GM10248 (cell line): ENCODE results near the gene NOD1.
A peak's percentile ranks its signal among the peaks of the same experiment; 100 is the strongest.

Experiments
- CTCF ChIA-PET: fragments of 300-600 bp; sonication (Branson Sonifier 250); formaldehyde crosslinking; extraction: SDS; loops from one replicate; lab custom pipeline; 2021; ENCODE audit warnings: antibody characterized with exemption; lab: Yijun Ruan, JAX
- POLR2A ChIA-PET: fragments of 350-650 bp; sonication (Branson Sonifier 250); formaldehyde crosslinking; extraction: SDS; loops from one replicate; lab custom pipeline; 2020; ENCODE audit warnings: antibody characterized with exemption; lab: Yijun Ruan, JAX
- DNase-seq: peaks from one replicate; pipeline ENCODE4 v3.0.0; 2012; ENCODE audit errors: extremely low spot score
- CTCF ChIP-seq: IDR thresholded peaks from 2 replicates; pipeline ENCODE4 v1.5.1; 2012; ENCODE audit warnings: mild to moderate bottlenecking, low read depth; ENCODE audit errors: extremely low read depth, missing control alignments, control extremely low read depth

NOD1 gene

GRCh38 chr7:30504301-30505173 is 26.0 kb upstream of the NOD1 start, which contains the start of gene GGCT:
Gene GGCT (minus strand): TSS chr7:30504829. CDS start chr7:30504709, 120 bp downstream.
- CTCF ChIA-PET = interaction anchor here (1.2 to 1.4 kb wide), 2 partner anchors 14 to 60 kb away, joined by 3 read pairs; no protein-coding TSS in a partner anchor
- peak; percentile 97 for DNase-seq

GRCh38 chr7:30503274-30504212 is 25.0 kb upstream of the NOD1 start:
- POLR2A ChIA-PET = no interaction called here
- CTCF ChIA-PET = interaction anchor here (0.8 to 1.2 kb wide), 2 partner anchors 15 to 46 kb away, joined by 3 to 4 read pairs; no protein-coding TSS in a partner anchor

More at GRCh38 chr7:30504301-30505173, 26.0 kb upstream of the NOD1 start, which contains the start of gene GGCT:
- POLR2A ChIA-PET = no interaction called here
- TF ChIP-seq CTCF = no peak

GRCh38 chr7:30502470-30503251 is 24.1 kb upstream of the NOD1 start:
- ChIA-PET CTCF (interaction anchor here (1.4 to 1.8 kb wide), 2 partner anchors 8 to 227 kb away, joined by 3 to 4 read pairs; no protein-coding TSS in a partner anchor), POLR2A (no interaction called here)
- DNase-seq = no peak

More at GRCh38 chr7:30503274-30504212, 25.0 kb upstream of the NOD1 start:
- TF ChIP-seq CTCF = no peak
- DNase-seq = no peak

GRCh38 chr7:30501264-30501663 is 22.7 kb upstream of the NOD1 start:
- no peak for DNase-seq
- no peak for TF ChIP-seq CTCF
- POLR2A ChIA-PET = no interaction called here
- CTCF ChIA-PET = interaction anchor here (1.4 to 1.8 kb wide), 2 partner anchors 9 to 225 kb away, joined by 3 to 4 read pairs; no protein-coding TSS in a partner anchor

More at GRCh38 chr7:30502470-30503251, 24.1 kb upstream of the NOD1 start:
- TF ChIP-seq CTCF = no peak

GRCh38 chr7:30493228-30493627 is 14.6 kb upstream of the NOD1 start:
- TF ChIP-seq CTCF = no peak
- POLR2A ChIA-PET = no interaction called here
- CTCF ChIA-PET = no interaction called here
- DNase-seq = no peak

- DNase-seq = no peak
- ChIA-PET CTCF (no interaction called here), POLR2A (no interaction called here)
- no peak for TF ChIP-seq CTCF
These were observed 12.8 kb upstream of the NOD1 start for GRCh38 chr7:30491417-30491816.
